IgD-negative memory B cell (primary cell): ENCODE results near the gene CD2AP. TPM values are rescaled to one million over a fixed set of nuclear protein-coding genes. Genes with fewer than 3 reads are reported as not detected.
"Not testable (repeated sequence)": the region's sequence is repeated elsewhere in the genome, so short reads cannot be mapped to it uniquely, and the experiment has no call there.

Experiments used
- H3K27ac Mint-ChIP-seq, 3 donors: one replicate each; pipeline ENCODE4 v1.8.0; 2020 to 2022; ENCODE audit warnings: mild to moderate bottlenecking in 3 of 3, mixed read lengths in 3 of 3, moderate library complexity in 1 of 3
- H3K27me3 Mint-ChIP-seq: one replicate; pipeline ENCODE4 v1.8.0; 2021; ENCODE audit warnings: mixed read lengths
- H3K36me3 Mint-ChIP-seq: one replicate; pipeline ENCODE4 v1.8.0; 2020; ENCODE audit warnings: mild to moderate bottlenecking, mixed read lengths
- H3K4me1 Mint-ChIP-seq, 3 donors: one replicate each; pipeline ENCODE4 v1.8.0; 2020 to 2022; ENCODE audit warnings: mixed read lengths in 3 of 3, mild to moderate bottlenecking in 1 of 3
- H3K4me3 Mint-ChIP-seq, 4 donors: one replicate each; pipeline ENCODE4 v1.8.0; 2020 to 2022; ENCODE audit warnings: mild to moderate bottlenecking in 4 of 4, mixed read lengths in 4 of 4, moderate library complexity in 3 of 4
- H3K9me3 Mint-ChIP-seq, 3 donors: one replicate each; pipeline ENCODE4 v1.8.0; 2020 to 2021; ENCODE audit warnings: mixed read lengths in 3 of 3, mild to moderate bottlenecking in 1 of 3
- polyA plus RNA-seq: library from polyadenylated mRNA; unstranded; fragments of 300-500 nt; fragmentation: Illumina TruSeq; gene quantifications from one replicate; pipeline ENCODE4 v1.2.3, GENCODE V29; 2021

Gene CD2AP
- polyA plus RNA-seq, 1 donor from 2014 or later = 5.7 TPM

DNA sequence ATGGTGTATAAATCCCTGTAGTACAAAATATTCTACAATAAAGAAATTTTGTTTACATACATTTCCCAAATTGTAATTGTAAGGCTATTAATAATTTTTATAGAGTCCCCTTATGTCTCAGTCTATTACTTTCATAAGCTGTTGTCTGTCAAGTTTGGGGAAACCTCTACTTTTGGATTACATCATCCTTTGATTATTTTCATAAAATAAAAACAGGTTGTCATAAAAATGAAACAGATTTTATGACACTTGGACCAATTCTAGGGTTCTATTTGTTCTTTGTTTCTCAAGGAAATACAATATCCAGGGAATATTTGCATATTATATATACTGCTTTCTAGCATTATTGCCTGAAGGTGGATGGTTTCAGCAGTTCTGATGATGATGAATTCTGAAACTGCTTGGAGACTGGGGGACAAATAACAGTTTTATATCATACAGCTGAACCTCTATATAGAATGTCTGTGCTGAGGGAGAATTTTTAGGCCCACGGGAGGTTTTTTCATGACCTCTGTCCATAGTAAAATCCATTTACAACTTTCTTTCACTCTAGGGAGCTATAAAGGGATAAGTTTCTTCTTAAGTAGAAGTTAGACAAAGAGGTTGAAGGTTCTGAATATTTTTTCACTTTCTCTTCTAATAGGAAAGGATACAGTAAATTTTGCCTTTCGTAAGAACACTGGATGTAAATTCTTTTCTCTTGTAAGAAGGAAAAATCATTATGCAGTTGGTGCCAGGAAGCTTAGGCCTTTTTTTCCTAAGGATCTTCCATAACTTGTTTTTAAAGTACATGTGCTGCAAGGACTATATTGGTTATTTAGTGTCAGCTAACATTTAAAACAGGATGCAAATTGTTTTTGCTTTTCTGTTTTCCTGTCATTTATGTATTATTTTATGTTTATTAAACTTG lies 58.0 kb downstream of the CD2AP start:
- Mint-ChIP-seq H3K27ac (no peak overlapping the region), H3K4me1 (peaks cover 2 to 6% (median 3%) of the 10 kb centered on the region in 3 donors), H3K4me3 (no peak overlapping the region), H3K27me3 (no peaks in the 10 kb centered on the region), H3K36me3 (peaks cover 11% of the 10 kb centered on the region), H3K9me3 (no peaks in the 10 kb centered on the region)

GRCh38 chr6:47536816-47537401 lies 59.3 kb downstream of the CD2AP start:
- no peak overlapping the region for H3K27ac Mint-ChIP-seq
- no peaks in the 10 kb centered on the region for H3K9me3 Mint-ChIP-seq
- H3K36me3 Mint-ChIP-seq = peaks cover 12% of the 10 kb centered on the region
- no peaks in the 10 kb centered on the region for H3K27me3 Mint-ChIP-seq
- peaks cover 3 to 6% (median 6%) of the 10 kb centered on the region in 3 donors for H3K4me1 Mint-ChIP-seq
- no peak overlapping the region for H3K4me3 Mint-ChIP-seq

GRCh38 chr6:47545223-47545622 lies 67.6 kb downstream of the CD2AP start:
- Mint-ChIP-seq H3K27me3 (no peaks in the 10 kb centered on the region), H3K9me3 (peaks cover 2 to 3% (median 3%) of the 10 kb centered on the region in 3 donors), H3K4me1 (peaks cover 0 to 5% (median 5%) of the 10 kb centered on the region in 3 donors), H3K27ac (no peak overlapping the region), H3K4me3 (no peak overlapping the region), H3K36me3 (peaks cover 20% of the 10 kb centered on the region)

GRCh38 chr6:47551670-47552069 lies 74.1 kb downstream of the CD2AP start:
- Mint-ChIP-seq H3K36me3 (peaks cover 29% of the 10 kb centered on the region), H3K27me3 (no peaks in the 10 kb centered on the region), H3K27ac (peak overlapping the region in 2 of 3 donors; percentile 35 to 48), H3K4me1 (peaks cover 0 to 10% (median 2%) of the 10 kb centered on the region in 3 donors), H3K4me3 (no peak overlapping the region), H3K9me3 (peaks cover 0 to 3% (median 0%) of the 10 kb centered on the region in 3 donors)

DNA sequence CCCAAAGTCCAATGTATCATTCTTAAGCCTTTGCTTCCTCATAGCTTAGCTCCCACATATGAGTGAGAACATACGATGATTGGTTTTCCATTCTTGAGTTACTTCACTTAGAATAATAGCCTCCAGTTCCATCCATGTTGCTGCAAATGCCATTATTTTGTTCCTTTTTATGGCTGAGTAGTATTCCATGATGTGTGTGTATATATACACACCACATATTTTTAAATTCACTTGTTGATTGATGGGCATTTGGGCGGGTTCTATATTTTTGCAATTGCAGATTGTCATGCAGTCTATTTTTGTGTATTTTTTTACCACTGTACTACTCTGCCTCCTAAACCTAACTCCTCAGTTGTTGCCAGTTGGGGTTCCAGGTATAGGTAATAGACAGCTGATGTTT lies 74.7 kb downstream of the CD2AP start:
- Mint-ChIP-seq H3K9me3 (peaks cover 0 to 3% (median 2%) of the 10 kb centered on the region in 3 donors), H3K27ac (peak overlapping the region in 1 of 3 donors; percentile 48), H3K4me1 (peaks cover 0 to 10% (median 2%) of the 10 kb centered on the region in 3 donors), H3K36me3 (peaks cover 24% of the 10 kb centered on the region), H3K4me3 (no peak overlapping the region), H3K27me3 (no peaks in the 10 kb centered on the region)

- H3K4me1 Mint-ChIP-seq = peaks cover 1 to 14% (median 2%) of the 10 kb centered on the region in 3 donors
- peaks cover 24% of the 10 kb centered on the region for H3K36me3 Mint-ChIP-seq
- H3K27me3 Mint-ChIP-seq, H3K9me3 Mint-ChIP-seq, H3K4me3 Mint-ChIP-seq: not testable (repeated sequence)
- H3K27ac Mint-ChIP-seq = peak overlapping the region in 1 of 3 donors; percentile 48
Observed at GRCh38 chr6:47553243-47553642, 75.7 kb downstream of the CD2AP start.

DNA sequence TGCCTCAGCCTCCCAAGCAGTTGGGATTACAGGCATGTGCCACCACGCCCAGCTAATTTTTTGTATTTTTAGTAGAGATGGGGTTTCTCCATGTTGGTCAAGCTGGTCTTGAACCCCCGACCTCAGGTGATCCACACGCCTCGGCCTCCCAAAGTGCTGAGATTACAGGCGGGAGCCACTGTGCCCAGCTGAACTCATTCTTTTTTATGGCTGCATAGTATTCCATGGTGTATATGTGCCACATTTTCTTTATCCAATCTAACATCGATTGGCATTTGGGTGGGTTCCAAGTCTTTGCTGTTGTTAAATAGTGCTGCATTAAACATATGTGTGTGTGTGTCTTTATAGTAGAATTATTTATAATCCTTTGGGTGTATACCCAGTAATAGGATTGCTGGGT lies 78.9 kb downstream of the CD2AP start:
- H3K36me3 Mint-ChIP-seq = peaks cover 18% of the 10 kb centered on the region
- H3K27ac Mint-ChIP-seq, H3K27me3 Mint-ChIP-seq, H3K4me3 Mint-ChIP-seq, H3K9me3 Mint-ChIP-seq: not testable (repeated sequence)
- peaks cover 2 to 12% (median 4%) of the 10 kb centered on the region in 3 donors for H3K4me1 Mint-ChIP-seq

DNA sequence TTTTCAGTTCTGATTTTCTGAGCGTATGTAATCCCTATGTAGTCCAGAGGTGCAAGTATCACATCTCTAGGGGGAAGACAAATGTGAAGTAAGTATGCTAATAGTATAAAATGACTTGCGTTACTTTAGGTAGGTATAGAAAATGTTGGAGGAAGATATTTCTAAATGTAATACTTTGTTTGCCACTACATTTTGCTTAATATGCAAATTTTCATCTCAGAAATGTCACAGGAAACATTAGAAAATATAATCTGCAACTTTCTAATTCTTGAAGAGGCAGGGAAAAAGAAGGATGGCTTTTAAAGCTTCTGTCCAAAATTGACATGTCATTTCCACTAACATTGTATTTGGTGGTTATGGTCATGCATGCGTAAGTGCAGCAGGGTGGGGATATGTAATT lies 85.6 kb downstream of the CD2AP start:
- peaks cover 0 to 3% (median 0%) of the 10 kb centered on the region in 3 donors for H3K9me3 Mint-ChIP-seq
- peaks cover 13% of the 10 kb centered on the region for H3K36me3 Mint-ChIP-seq
- no peak overlapping the region for H3K27ac Mint-ChIP-seq
- no peaks in the 10 kb centered on the region for H3K27me3 Mint-ChIP-seq
- H3K4me3 Mint-ChIP-seq = no peak overlapping the region
- H3K4me1 Mint-ChIP-seq = peaks cover 5 to 17% (median 5%) of the 10 kb centered on the region in 3 donors

DNA sequence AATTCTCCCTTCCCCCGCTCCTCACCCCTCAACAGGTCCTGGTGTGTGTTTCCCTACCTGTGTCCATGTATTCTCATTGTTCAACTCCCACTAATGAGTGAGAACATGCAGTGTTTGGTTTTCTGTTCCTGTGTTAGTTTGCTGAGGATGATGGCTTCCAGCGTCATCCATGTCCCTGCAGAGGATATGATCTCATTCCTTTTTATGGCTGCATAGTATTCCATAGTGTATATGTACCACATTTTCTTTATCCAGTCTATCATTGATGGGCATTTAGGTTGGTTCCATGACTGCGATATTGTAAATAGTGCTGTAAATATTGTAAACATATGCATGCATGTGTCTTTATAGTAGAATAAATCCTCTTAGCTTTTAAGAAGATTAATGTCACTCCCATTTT lies 89.0 kb downstream of the CD2AP start:
- Mint-ChIP-seq H3K4me1 (peaks cover 5 to 13% (median 6%) of the 10 kb centered on the region in 3 donors), H3K36me3 (peaks cover 13% of the 10 kb centered on the region)
- H3K4me3 Mint-ChIP-seq, H3K27me3 Mint-ChIP-seq, H3K27ac Mint-ChIP-seq, H3K9me3 Mint-ChIP-seq: not testable (repeated sequence)

- Mint-ChIP-seq H3K9me3 (peaks cover 0 to 3% (median 0%) of the 10 kb centered on the region in 3 donors), H3K27ac (no peak overlapping the region), H3K4me3 (no peak overlapping the region), H3K4me1 (peaks cover 5 to 13% (median 6%) of the 10 kb centered on the region in 3 donors), H3K27me3 (no peaks in the 10 kb centered on the region), H3K36me3 (peaks cover 13% of the 10 kb centered on the region)
Observed at GRCh38 chr6:47567586-47567985, 90.0 kb downstream of the CD2AP start.

DNA sequence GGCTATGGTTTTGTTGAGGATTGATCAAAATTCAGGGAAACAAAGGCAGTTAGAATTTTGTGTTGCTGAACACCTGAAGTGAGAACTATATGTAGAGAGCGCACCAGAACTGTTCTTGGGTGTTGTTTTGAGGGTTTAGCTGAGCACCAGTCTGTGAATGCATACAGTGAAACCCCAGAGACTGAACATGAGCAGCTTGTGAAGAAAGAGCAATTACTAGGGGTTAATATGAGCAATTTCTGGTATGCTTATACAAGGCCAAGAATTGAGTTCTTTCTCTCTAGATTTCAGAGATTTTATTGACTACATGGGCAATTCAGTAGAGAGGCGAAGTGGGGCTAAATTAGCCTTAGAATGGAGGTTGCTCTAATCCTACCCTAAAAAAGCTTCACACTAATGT lies 93.9 kb downstream of the CD2AP start:
- H3K27me3 Mint-ChIP-seq = no peaks in the 10 kb centered on the region
- no peak overlapping the region for H3K27ac Mint-ChIP-seq
- H3K9me3 Mint-ChIP-seq = peaks cover 0 to 2% (median 0%) of the 10 kb centered on the region in 3 donors
- H3K4me1 Mint-ChIP-seq = peaks cover 0 to 3% (median 0%) of the 10 kb centered on the region in 3 donors
- H3K4me3 Mint-ChIP-seq = no peak overlapping the region
- H3K36me3 Mint-ChIP-seq = peaks cover 5% of the 10 kb centered on the region

DNA sequence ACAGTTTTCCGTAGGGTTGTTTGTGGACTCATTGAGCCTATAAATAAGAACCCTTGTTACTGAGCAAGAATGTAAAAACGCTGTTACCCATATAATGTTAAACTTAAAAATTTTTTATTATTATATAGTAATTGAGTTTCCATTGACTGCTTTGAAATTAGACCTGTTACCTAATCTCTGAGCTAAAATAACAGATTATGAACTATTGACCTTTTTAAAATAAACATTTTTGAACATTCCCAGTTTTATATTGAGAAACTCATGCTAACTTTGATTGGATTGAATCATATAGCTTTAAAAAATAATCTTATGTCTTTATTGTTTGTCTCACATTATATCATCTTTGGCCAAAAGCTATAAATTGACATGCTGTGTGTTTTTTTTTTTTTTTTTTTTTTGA lies 95.5 kb downstream of the CD2AP start:
- H3K27me3 Mint-ChIP-seq = no peaks in the 10 kb centered on the region
- peaks cover 4% of the 10 kb centered on the region for H3K36me3 Mint-ChIP-seq

GRCh38 chr6:47574789-47575188 lies 97.2 kb downstream of the CD2AP start:
- Mint-ChIP-seq H3K4me1 (peaks cover 0 to 3% (median 0%) of the 10 kb centered on the region in 3 donors), H3K27me3 (no peaks in the 10 kb centered on the region), H3K36me3 (peaks cover 4% of the 10 kb centered on the region), H3K27ac (no peak overlapping the region), H3K9me3 (no peaks in the 10 kb centered on the region), H3K4me3 (no peak overlapping the region)

More for the DNA sequence above, 95.5 kb downstream of the CD2AP start:
- Mint-ChIP-seq H3K4me3 (no peak overlapping the region), H3K27ac (no peak overlapping the region), H3K9me3 (no peaks in the 10 kb centered on the region), H3K4me1 (peaks cover 0 to 3% (median 0%) of the 10 kb centered on the region in 3 donors)

GRCh38 chr6:47579040-47579439 lies 101.5 kb downstream of the CD2AP start:
- H3K4me3 Mint-ChIP-seq = no peak overlapping the region
- no peaks in the 10 kb centered on the region for H3K9me3 Mint-ChIP-seq
- H3K27ac Mint-ChIP-seq = no peak overlapping the region
- no peaks in the 10 kb centered on the region for H3K27me3 Mint-ChIP-seq
- peaks cover 0 to 4% (median 2%) of the 10 kb centered on the region in 3 donors for H3K4me1 Mint-ChIP-seq
- H3K36me3 Mint-ChIP-seq = peaks cover 8% of the 10 kb centered on the region

DNA sequence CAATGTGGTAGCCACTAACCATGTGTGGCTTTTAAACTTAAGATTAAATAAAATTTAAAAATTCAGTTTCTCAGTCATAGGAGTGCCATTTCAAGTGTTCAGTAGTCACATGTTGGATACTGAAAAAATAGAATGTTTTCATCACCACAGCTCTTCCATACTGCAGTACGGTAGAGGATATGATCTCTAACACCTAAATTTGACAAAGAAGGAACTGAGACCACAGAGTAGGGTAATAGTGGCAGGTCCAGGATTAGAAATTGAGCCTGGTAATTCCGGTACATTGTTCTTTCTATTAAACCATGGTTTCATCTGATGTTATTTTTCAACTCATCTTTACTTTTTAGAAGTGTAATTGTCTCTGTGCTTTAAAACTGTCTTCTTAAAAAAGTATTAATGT lies 104.0 kb downstream of the CD2AP start:
- peaks cover 0 to 4% (median 2%) of the 10 kb centered on the region in 3 donors for H3K4me1 Mint-ChIP-seq
- H3K9me3 Mint-ChIP-seq = no peaks in the 10 kb centered on the region
- peaks cover 15% of the 10 kb centered on the region for H3K36me3 Mint-ChIP-seq
- H3K4me3 Mint-ChIP-seq = no peak overlapping the region
- no peak overlapping the region for H3K27ac Mint-ChIP-seq
- H3K27me3 Mint-ChIP-seq = no peaks in the 10 kb centered on the region
